Cardiac septum (tissue), 1 donor: ENCODE data around the gene OPN4. TPM values are rescaled to one million over a fixed set of nuclear protein-coding genes. Genes with fewer than 3 reads are reported as not detected.

ENCODE experiments used
- DNase-seq: peaks from one replicate; pipeline ENCODE4 v3.0.0-alpha.2; 2020; ENCODE audit warnings: low spot score
- intact Hi-C: fragments of 100-400 bp; cut with DNase I; formaldehyde crosslinking; loops from one replicate; pipeline ENCODE4 v1.14.0; 2022
- total RNA-seq: library from RNA; stranded (reverse); fragmentation: NEBNext Ultra II Directional; extraction: Animal tissue kit (Norgen Biotek cat#: 25700); gene quantifications from one replicate; pipeline ENCODE4 v1.2.1, GENCODE V29; 2021
- donor health status: DM: no; HTN: no; CAD: no.

Gene OPN4
- total RNA-seq, 1 donor from 2014 or later = not detected

DNA sequence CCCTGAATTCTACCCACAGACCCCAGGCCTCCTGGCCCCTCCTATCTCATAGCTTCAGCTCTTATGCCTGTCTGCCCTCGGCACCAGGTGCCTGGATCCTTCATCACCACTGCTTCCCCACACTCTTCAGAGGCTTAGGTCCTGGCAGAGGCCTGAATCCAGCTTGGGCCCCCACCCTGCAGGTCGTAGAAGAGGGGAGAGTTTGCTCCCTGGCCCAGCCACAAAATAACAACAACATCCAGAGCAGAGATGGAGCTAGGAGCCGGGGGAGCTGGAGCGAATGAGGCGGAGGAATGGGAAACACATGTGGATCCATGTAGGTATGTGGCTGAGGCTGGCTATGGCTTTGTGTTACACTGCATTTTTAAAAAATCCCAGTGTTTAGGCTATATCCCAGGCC, 7.8 kb upstream of the OPN4 start:
- no peak for DNase-seq

DNA sequence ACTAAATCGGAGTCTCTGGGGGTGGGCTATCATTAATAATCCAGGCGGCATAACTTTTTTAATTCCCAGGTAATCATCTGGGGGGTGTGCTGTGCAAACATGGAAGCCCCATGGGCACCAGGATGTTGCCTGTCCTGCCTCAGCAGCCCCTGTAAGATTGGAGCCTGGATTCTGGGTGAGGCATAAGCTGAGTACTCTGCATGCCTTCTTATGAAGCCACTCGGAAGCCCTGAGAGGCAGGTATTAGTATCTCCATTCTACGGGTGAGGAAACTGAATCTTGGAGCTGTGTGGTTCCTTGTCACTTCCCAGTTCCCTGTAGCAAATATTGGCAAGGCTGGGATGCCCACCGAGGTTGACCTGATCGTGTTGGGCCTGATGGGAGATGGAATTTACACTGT, 7.4 kb upstream of the OPN4 start:
- intact Hi-C loops = no loop called here
- no peak for DNase-seq

More for the DNA sequence above, 7.8 kb upstream of the OPN4 start:
- intact Hi-C loops = no loop called here

DNA sequence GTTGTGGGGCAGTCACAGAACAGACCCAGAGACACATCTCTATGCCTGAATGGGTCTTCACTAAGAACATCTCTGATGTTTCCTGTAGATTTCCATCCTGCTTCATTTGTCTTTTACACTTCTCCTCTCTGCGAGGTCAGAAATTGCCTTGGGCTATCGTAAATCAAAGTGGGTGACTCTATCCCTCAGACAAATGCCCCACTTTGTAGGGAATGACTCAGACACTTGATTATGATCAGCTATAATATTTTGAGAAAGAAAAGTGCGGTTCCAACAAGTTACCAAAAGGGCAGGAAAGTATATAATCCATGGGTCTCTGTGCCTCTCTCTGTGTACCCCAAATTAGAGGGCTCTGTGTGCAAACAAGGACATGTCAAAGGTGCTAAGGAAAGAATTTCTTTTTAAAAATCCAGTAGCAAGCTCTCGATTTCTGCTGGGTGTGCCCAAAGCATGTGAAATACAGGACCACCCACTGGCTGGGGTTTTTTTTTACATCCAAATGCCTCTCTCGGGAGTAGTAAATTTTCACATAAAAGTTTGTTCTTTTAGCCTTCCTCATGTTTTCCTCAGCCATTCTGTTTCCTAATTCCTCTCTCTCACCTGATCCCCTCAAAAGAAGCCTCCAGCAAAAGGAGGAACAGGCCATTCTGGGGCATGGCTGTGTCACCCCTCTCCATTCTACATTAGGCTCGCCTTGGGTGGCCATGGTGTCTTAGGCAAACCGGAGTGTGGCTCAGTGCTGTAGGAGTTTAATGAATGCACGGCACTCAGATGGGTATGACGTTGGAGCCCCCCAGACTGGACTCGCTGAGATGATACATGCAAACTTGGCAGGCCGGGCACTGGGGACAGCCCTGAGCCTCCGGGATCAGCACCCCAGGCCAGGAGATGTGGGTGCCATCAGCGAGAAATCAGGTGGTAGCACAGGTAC, 6.3 kb upstream of the OPN4 start:
- intact Hi-C loops = no loop called here
- DNase-seq = no peak

DNA sequence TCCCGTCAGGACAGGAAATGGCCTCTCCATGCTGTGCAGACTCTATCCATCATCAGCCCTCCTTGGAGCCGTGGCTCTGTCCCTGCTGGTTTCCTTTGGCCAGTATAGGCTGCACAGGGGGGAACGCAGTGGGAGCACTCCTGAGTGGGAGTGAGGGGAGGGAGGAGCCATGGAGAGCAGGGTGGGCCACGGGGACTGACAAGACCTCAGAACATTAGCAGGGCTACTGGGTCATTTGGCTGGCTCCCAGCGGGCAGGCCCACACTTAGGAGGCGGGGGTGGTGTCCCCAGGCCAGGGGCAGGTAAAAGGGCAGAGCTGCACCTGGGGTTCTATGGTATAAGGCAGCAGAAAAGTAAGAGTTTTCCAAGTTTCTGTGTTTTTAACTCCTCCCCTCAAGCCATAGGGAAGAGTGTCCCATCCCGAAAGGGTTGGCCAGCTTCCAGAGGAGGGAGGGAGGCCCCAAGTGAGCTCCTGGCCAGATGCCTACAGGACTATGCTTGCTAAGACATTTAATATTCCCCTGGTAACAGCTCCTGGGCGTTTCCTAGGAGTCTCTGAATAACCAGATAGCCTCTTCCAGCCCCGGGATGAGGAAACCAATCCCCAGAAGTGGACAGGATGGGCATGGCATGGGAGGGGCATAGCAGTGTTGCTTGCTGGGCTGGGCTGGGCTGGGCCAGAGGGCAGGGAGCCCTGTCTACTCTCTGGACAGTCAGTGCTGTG, 5.5 kb upstream of the OPN4 start:
- peak; percentile 76 for DNase-seq
- intact Hi-C loops = no loop called here

DNA sequence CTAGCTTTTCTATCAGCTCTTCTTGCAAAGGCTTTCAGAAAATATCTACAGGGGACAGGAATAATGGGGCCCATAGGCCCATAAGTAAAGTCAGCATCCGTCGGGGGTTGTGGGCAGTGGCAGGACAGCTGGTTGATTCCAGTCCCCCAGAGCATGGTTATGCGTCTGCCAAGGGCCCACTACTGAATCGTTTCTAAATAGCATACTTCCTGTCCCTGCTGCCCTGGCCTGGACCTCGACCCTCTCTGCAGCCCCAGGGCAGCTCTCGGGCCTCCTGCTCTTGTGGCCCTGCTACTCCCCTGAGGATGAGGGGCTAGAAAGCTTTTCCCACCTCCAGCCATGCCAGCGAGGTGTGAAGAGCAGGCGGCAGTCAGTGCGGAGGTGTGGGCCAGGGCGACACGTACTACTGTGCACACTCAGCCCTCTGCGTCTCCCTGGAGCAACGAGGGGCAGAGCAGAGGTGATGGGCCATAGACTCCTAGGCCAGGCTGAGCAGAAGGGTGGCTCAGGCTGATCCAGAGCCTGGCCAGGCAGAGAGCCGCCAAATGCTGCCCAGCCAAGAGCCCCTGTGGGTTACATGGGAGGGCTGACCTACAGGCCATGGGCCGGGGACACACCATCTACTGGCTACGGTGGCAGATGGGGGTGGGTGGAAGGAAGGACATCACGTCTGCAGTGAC, 4.7 kb upstream of the OPN4 start:
- no peak for DNase-seq
- intact Hi-C loops = no loop called here

DNA sequence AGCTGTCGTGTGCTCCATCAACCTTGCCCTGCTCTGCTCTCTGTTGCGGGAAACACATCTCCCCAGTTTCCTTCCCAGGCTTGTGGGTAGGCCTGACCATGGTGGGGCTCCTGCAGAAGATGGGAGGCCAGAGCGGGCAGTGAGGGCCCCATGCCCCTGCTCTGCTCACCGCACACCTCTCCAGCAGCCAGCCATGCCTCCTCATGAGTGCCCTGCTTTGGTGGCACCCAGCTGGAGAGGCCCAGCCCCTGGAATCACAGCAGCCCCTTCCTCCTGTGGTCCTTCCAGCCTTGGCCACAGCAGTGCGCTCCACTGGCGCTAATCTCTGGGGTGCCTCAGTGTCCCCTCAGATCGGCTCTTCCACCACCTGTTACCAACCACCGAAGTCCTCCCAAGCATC, 4.2 kb upstream of the OPN4 start:
- DNase-seq = no peak
- intact Hi-C loops = no loop called here

DNA sequence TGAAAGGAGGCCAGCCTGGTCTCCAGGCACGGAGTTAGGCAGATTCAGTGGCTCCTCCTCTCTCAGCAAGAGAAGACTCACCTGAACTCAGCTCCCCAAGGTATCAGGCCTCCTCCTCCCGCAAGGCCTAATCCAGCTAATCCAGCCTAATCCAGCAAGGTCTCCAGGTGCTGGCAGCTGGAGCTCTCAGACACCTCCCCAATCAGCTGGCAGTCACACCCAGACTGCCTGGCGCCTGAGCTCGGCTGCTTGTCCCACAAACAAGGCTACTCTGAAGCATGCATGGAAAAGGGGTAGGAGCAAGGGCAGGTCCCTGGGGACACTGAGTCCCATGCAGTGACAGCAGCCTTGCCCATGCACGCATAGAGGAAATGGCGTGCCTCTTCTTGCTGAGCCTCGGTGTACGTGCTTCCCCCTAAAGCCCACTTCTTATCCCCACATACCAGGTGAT, 3.3 kb upstream of the OPN4 start:
- DNase-seq = no peak
- intact Hi-C loops = no loop called here

DNA sequence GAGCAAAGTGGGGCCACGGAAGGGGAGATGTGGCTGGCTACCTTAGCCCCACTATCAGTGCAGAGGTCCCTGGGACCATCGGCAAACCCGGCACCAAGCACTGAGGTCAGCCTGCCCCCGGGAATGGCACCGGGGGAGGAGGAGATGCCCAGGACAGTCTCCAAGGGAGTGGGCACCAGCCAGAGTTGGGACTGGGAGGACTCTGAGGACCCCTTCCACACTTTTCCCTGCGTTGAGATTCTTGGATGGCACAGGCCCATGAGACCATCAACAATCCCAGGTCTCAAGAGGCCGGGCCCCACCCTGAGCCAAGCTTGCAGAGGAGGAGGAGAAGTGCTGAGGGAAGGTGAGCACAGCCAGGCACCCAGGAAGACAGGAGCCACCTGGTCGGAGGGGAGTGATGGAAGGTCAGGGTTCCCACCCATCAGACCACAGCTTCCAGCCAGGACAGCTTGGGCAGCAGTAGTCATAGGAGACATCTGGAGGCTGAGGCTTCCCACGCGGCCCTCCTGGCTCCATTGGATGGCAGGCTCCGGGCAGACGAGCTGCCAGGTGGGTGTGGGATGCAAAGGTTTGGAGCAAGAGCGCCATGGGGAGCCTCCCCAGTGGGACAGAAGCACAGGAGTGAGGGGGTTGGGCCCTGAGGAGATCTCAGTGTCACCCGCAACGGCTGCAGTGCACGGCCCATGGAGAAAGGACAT, 2.6 kb upstream of the OPN4 start:
- intact Hi-C loops = no loop called here
- no peak for DNase-seq

DNA sequence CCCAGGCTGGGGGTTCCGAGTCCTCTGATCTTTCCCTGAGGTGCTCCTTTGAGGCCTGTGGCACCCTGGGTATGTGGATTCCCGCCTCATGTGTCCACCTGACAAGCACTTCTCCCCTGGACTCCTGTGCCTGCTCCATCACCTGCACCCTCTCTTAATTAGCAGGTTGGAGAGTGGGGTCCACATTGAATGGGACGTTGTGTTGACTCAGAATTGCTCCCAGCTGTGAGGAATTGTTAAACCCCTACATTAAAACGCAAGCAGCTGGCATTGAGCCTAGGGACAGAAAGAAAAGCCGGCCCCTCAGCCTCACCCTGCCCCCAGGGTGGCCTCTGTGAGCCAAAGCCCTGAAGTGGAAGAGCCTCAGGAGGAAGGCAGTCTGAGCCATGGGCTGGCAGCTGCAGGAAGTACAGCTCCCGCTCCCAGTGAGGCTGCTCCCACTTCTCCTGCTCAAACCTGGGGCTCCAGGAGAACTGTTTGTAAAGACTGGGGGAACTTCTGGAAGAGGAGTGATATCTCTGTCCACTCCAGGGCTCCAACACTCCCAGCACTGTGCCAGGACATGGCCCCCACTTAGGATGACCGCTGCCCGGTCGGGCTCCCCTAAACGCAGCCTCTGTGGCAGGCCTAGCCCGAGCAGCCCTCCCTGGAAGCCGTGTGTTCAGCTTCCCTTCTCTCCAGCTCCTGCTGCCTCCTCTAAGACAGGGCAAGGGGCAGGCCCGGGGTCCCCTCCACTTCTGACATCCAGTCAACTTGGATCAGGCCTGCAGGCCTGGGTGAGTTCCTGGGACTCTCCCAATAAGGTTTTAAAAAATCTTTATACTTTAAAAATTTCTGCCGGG, 1.8 kb upstream of the OPN4 start:
- no peak for DNase-seq
- intact Hi-C loops = no loop called here

DNA sequence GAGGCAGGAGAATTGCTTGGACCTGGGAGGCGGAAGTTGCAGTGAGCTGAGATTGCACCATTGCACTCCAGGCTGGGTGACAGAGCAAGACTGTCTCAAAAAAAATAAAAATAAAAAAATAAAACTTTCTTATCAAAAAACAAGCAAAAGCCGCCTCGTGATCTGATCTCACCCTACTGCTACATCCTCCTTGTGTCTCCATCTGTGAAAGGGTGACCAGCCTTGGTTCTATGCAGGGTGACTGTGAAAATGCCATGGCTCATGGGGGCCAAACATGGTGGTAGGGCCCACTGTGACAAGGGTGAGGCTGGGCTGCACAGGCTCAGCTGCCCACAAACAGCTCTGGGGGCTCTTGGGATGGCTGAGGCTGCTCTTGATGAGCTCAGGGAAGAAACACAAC, 968 bp upstream of the OPN4 start:
- DNase-seq = no peak
- intact Hi-C loops = no loop called here

DNA sequence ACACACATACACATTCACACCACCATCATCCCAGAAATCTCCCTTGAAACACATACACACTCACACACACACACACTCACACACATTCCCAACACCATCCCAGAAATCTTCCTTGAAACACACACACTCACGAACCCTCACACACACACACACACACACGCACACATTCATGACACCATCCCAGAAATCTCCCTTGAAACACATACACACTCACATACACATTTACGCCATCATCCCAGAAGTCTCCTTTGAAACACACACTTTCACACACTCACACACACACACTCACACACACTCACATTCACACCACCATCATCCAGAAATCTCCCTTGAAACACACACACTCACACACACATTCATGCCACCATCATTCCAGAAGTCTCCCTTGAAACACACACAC, 360 bp upstream of the OPN4 start:
- intact Hi-C loops = no loop called here
- no peak for DNase-seq

DNA sequence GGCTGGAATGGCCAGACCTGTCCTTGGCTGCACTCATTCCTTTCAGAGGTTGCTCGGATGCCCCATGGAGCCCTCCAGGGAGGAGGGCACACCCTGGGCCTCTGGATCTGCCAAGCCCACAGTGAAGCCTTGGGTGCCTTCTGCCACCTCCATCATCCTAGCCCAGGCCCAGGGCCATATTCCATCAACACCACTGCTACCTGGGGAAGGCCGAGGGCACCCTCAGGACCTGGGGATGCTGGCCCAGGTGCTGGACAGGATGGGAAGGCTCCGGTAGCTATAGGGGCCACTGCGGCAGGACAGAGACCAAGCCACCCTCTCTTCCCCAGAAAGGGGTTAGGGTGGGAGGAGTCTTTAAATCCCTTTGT, 810 bp downstream of the OPN4 start:
- peak; percentile 71 for DNase-seq
- intact Hi-C loops = no loop called here

DNA sequence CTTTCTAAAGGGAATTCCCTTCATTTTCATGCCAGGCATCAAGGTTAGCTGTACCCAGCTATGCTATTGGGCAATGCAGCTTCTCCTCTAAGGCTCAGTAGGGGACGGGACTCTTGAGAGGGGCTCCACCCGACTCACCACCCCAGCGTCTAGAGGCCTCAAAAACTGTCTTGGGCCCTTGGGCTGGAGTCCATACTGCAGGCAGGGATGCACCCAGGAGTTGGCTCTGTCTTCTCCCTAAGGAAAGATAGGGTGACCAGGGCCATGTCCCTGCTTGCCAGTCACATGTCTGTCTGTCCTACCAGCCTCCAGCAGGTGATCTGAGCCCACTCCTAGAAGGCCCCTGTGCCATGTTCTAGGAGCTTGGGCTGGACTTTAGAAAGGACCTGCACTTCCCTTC, 1.2 kb downstream of the OPN4 start:
- intact Hi-C loops = no loop called here
- peak; percentile 72 for DNase-seq

DNA sequence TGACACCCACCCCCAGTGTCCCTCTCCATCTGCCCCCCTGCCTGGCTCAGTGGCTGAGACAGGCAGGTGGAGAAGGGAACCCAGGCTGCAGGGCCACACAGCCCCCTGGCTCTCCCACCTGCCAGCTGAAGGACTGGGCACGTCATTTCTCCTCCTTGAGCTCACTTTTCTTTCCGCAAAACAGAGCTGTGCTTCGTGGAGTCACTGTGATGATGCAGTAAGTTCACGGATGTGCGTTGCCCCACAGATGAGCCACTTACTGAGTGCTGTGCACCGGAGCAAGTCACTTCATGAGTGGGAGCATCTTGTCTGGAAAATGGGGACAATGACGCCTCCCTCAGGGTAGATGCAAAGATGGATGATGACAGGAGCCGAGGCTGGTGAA, 2.7 kb downstream of the OPN4 start:
- intact Hi-C loops = no loop called here
- DNase-seq = peak; percentile 38

DNA sequence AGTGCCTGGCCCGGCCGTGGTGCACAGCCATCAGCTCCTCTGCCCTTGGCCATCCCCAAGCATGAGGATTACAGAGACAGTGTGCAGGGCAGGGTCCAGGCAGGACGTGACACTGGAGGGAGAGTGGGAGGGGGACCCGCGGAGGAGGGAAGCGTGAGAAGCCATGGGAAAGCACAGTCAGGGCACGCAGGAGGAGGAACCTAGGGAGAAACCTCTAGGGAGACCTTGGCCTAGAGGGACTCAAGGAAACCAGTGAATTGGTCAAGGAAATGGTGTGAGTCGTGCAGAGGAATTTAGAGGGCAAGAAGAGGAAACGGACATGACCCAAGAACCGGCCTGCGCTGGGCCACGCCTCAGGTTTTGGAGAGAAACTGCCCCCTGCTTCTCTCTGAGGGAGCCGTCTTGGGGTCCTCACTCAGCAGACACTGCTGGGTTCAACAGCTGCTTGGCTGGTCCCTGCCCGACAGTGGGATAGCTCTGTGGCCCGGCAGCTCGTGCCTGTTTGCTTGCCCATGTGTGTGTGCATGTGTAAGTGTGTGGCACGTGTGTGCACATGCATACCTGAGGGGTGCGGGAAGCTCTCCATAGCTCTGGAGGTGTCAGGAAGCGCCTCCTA, 3.2 kb downstream of the OPN4 start:
- intact Hi-C loops = no loop called here
- peak; percentile 74 for DNase-seq

DNA sequence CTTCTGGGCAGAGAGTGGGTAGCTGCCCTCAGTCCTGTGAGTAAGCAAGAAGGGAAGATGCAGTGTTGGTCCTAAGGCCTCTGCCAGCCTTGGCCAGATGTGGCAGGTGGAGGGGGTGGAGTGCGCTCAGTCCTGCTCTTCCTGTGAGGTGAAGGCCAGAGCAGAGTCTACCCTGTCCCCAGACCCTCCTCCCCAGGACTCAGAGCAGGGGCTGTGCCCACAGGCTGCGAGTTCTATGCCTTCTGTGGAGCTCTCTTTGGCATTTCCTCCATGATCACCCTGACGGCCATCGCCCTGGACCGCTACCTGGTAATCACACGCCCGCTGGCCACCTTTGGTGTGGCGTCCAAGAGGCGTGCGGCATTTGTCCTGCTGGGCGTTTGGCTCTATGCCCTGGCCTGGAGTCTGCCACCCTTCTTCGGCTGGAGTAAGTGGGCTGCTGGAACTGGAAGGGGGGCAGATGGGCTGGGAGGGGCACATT, 4.0 kb downstream of the OPN4 start:
- peak; percentile 74 for DNase-seq
- intact Hi-C loops = no loop called here

DNA sequence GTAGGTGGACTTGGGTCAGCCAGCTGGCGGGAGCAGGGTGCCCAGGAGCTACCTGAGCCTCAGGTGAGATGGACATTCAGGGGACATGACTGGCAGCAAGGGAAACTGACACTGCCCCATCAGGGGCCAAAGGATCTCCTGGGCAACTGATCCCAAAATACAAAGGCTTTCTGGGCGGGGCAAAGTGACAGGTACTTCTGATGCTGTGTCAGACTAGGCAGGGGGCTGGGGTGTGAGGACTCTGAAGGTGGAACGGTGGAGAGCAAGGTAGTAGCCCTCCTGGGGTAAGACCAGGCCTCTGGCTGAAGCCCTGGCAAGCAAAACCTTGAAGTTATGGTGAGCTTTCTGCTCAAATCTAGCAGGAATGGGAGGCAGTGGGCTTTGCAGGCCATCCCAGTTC, 4.4 kb downstream of the OPN4 start:
- DNase-seq = peak; percentile 63
- intact Hi-C loops = no loop called here

DNA sequence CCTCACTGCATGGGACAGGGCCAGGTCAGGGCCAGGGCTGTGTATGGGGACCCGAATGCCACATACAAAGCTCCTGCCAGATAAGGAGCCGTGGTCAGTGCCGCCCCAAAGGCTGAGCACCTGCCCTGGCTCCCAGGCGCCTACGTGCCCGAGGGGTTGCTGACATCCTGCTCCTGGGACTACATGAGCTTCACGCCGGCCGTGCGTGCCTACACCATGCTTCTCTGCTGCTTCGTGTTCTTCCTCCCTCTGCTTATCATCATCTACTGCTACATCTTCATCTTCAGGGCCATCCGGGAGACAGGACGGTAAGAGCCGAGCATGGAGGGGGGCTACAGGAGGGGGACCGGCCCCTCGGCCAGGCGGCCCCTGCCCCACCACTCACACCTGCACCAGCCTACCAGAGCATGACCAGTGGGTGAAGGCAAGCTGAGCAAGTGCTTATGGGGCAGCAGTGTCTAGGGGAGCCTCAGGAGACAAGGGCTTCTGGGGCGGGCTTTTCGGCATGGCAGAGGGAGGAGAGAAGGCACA, 4.9 kb downstream of the OPN4 start:
- peak; percentile 39 for DNase-seq
- intact Hi-C loops = no loop called here
